HG02610 (cell line): ENCODE data around the gene BNIP5.
"Not testable (repeated sequence)": the region's sequence is repeated elsewhere in the genome, so short reads cannot be mapped to it uniquely, and the experiment has no call there.

Source experiments
- ATAC-seq: cut with Tn5 transposase; IDR thresholded peaks from one replicate; pipeline ENCODE4 v1.9.1; 2021; ENCODE audit warnings: mild to moderate bottlenecking, moderate library complexity; ENCODE audit not compliant: unreplicated experiment

The BNIP5 gene

GRCh38 chr6:36367743-36368142 lies 31.1 kb upstream of the BNIP5 start:
- ATAC-seq = no peak

- peak; percentile 77 for ATAC-seq
These were observed 28.2 kb upstream of the BNIP5 start for GRCh38 chr6:36364669-36365479.

GRCh38 chr6:36364061-36364635 lies 27.5 kb upstream of the BNIP5 start:
- ATAC-seq = not testable (repeated sequence)

- not testable (repeated sequence) for ATAC-seq
These were observed 26.7 kb upstream of the BNIP5 start for GRCh38 chr6:36363371-36363752.

- no peak for ATAC-seq
These were observed 26.1 kb upstream of the BNIP5 start for GRCh38 chr6:36362551-36363370.

- ATAC-seq = no peak
These were observed 24.4 kb upstream of the BNIP5 start for GRCh38 chr6:36361071-36361470.

GRCh38 chr6:36360241-36361054 lies 23.8 kb upstream of the BNIP5 start:
- ATAC-seq = peak; percentile 23

- peak; percentile 38 for ATAC-seq
These were observed 21.7 kb upstream of the BNIP5 start for GRCh38 chr6:36358226-36358915.

GRCh38 chr6:36357872-36358225 lies 21.2 kb upstream of the BNIP5 start:
- peak; percentile 54 for ATAC-seq

- peak; percentile 37 for ATAC-seq
These were observed 19.1 kb upstream of the BNIP5 start for GRCh38 chr6:36355819-36356218.

- no peak for ATAC-seq
These were observed 16.8 kb upstream of the BNIP5 start for GRCh38 chr6:36353411-36353915.

- no peak for ATAC-seq
These were observed 15.9 kb upstream of the BNIP5 start for GRCh38 chr6:36352477-36353157.

GRCh38 chr6:36350681-36351571 lies 14.2 kb upstream of the BNIP5 start:
- no peak for ATAC-seq

- no peak for ATAC-seq
These were observed 13.4 kb upstream of the BNIP5 start for GRCh38 chr6:36350082-36350481.

GRCh38 chr6:36349240-36349639 lies 12.6 kb upstream of the BNIP5 start:
- ATAC-seq = no peak

- ATAC-seq = no peak
These were observed 10.9 kb upstream of the BNIP5 start for GRCh38 chr6:36347621-36348020.

- ATAC-seq = no peak
These were observed 10.0 kb upstream of the BNIP5 start for GRCh38 chr6:36346486-36347273.
